ENCODE results near the gene RFT1.

GRCh38 chr3:53153980-53154379 lies 23.7 kb upstream of the RFT1 start:
- TF ChIP-seq CTCF (IDR thresholded peaks at IDR 0.05; ENCODE audit: low read length) (no peak), EZH2phosphoT487 (IDR thresholded peaks at IDR 0.05; ENCODE audit: low read length) (no peak)
